Measurements from ENCODE around the gene ATPAF2.

ATPAF2 gene

GRCh38 chr17:18038861-18039534, at the start of gene ATPAF2, which contains the start of gene GID4:
ATPAF2 (minus strand) TSS chr17:18039168; CDS start chr17:18039013, 155 bp downstream.
GID4 (plus strand) TSS chr17:18039408; CDS start chr17:18039465, 57 bp downstream.
- DNase-seq = peak; percentile 97 to 98

- DNase-seq = peak; percentile 83 to 85
Observed at GRCh38 chr17:18087610-18088491, 48.9 kb upstream of the ATPAF2 start, which contains the start of gene DRG2. DRG2 (plus strand) TSS chr17:18087948; CDS start chr17:18088024, 76 bp downstream.

GRCh38 chr17:18084256-18084655, 45.3 kb upstream of the ATPAF2 start:
- DNase-seq = no peak

GRCh38 chr17:18079543-18079942, 40.6 kb upstream of the ATPAF2 start:
- DNase-seq = no peak

- DNase-seq = no peak
Observed at GRCh38 chr17:18076936-18077335, 38.0 kb upstream of the ATPAF2 start.

GRCh38 chr17:18074566-18075272, 35.8 kb upstream of the ATPAF2 start:
- DNase-seq = no peak

- DNase-seq = no peak
Observed at GRCh38 chr17:18071751-18072150, 32.8 kb upstream of the ATPAF2 start.

- DNase-seq = peak in 1 of 2 experiments; percentile 1
Observed at GRCh38 chr17:18070861-18071340, 31.9 kb upstream of the ATPAF2 start.

- DNase-seq = no peak
Observed at GRCh38 chr17:18069101-18069500, 30.1 kb upstream of the ATPAF2 start.

GRCh38 chr17:18066866-18067265, 27.9 kb upstream of the ATPAF2 start:
- no peak for DNase-seq

- no peak for DNase-seq
Observed at GRCh38 chr17:18065546-18065945, 26.6 kb upstream of the ATPAF2 start.

GRCh38 chr17:18064053-18064452, 25.1 kb upstream of the ATPAF2 start:
- DNase-seq = no peak

GRCh38 chr17:18059283-18059682, 20.3 kb upstream of the ATPAF2 start:
- no peak for DNase-seq

GRCh38 chr17:18056214-18056613, 17.2 kb upstream of the ATPAF2 start:
- DNase-seq = no peak

GRCh38 chr17:18055597-18055996, 16.6 kb upstream of the ATPAF2 start:
- no peak for DNase-seq

- DNase-seq = no peak
Observed at GRCh38 chr17:18045691-18046350, 6.9 kb upstream of the ATPAF2 start.

- DNase-seq = no peak
Observed at GRCh38 chr17:18044609-18045008, 5.6 kb upstream of the ATPAF2 start.

GRCh38 chr17:18043491-18043890, 4.5 kb upstream of the ATPAF2 start:
- no peak for DNase-seq

- no peak for DNase-seq
Observed at GRCh38 chr17:18042983-18043382, 4.0 kb upstream of the ATPAF2 start.

- DNase-seq = no peak
Observed at GRCh38 chr17:18041776-18042175, 2.8 kb upstream of the ATPAF2 start.

- DNase-seq = no peak
Observed at GRCh38 chr17:18040261-18040858, 1.4 kb upstream of the ATPAF2 start.

All from NCI-H2081 (cell line).